CD4-positive, alpha-beta T cell treated with Interleukin-17A for 4 hours (primary cell): ENCODE data around the gene TPBGL.

Source experiments
- DNase-seq: peaks from one replicate; pipeline ENCODE4 v3.0.0-alpha.2; 2020; ENCODE audit warnings: mixed read lengths

The TPBGL gene

GRCh38 chr11:75212411-75212810, 28.2 kb upstream of the TPBGL start:
- no peak for DNase-seq

- DNase-seq = peak; percentile 85
Measured at GRCh38 chr11:75214411-75214821, 26.2 kb upstream of the TPBGL start.

- DNase-seq = no peak
Measured at GRCh38 chr11:75214843-75215242, 25.7 kb upstream of the TPBGL start.

- DNase-seq = no peak
Measured at GRCh38 chr11:75219869-75220268, 20.7 kb upstream of the TPBGL start.

GRCh38 chr11:75223954-75224643, 16.5 kb upstream of the TPBGL start:
- no peak for DNase-seq

GRCh38 chr11:75225794-75226193, 14.8 kb upstream of the TPBGL start:
- DNase-seq = no peak

GRCh38 chr11:75229466-75229865, 11.1 kb upstream of the TPBGL start:
- no peak for DNase-seq

GRCh38 chr11:75230621-75231020, 10.0 kb upstream of the TPBGL start:
- DNase-seq = no peak

GRCh38 chr11:75233754-75234172, 6.8 kb upstream of the TPBGL start:
- DNase-seq = peak; percentile 23

GRCh38 chr11:75236062-75236461, 4.5 kb upstream of the TPBGL start:
- DNase-seq = no peak

- DNase-seq = no peak
Measured at GRCh38 chr11:75237050-75237449, 3.5 kb upstream of the TPBGL start.

GRCh38 chr11:75238595-75239440, 1.8 kb upstream of the TPBGL start:
- no peak for DNase-seq

- DNase-seq = no peak
Measured at GRCh38 chr11:75239531-75240290, 863 bp upstream of the TPBGL start.

GRCh38 chr11:75241036-75241905, 697 bp downstream of the TPBGL start:
- DNase-seq = peak; percentile 87

GRCh38 chr11:75241906-75242644, 1.5 kb downstream of the TPBGL start:
- no peak for DNase-seq

GRCh38 chr11:75242722-75243600, 2.4 kb downstream of the TPBGL start:
- no peak for DNase-seq

GRCh38 chr11:75244052-75244814, 3.7 kb downstream of the TPBGL start:
- DNase-seq = no peak

GRCh38 chr11:75245356-75246005, 4.9 kb downstream of the TPBGL start:
- DNase-seq = no peak

GRCh38 chr11:75246006-75246670, 5.6 kb downstream of the TPBGL start:
- no peak for DNase-seq
